ENCODE data around the gene C2orf81. TPM values are rescaled to one million over a fixed set of nuclear protein-coding genes. Genes with fewer than 3 reads are reported as not detected.
"Not testable (repeated sequence)": the region's sequence is repeated elsewhere in the genome, so short reads cannot be mapped to it uniquely, and the experiment has no call there.

C2orf81 gene
- 1 to 10 TPM in 5 of 6 experiments, under 1 TPM in 1; 0.53 to 2.3 (median 1.4) TPM for total RNA-seq (2021; fragmentation: NEBNext Ultra II Directional; extraction: Animal tissue kit (Norgen Biotek cat#: 25700))
- long read RNA-seq, partial matches to known transcripts = 0 of 3 reads
- long read RNA-seq, other reads (novel, unspliced or antisense) = 0 of 3 reads

DNA sequence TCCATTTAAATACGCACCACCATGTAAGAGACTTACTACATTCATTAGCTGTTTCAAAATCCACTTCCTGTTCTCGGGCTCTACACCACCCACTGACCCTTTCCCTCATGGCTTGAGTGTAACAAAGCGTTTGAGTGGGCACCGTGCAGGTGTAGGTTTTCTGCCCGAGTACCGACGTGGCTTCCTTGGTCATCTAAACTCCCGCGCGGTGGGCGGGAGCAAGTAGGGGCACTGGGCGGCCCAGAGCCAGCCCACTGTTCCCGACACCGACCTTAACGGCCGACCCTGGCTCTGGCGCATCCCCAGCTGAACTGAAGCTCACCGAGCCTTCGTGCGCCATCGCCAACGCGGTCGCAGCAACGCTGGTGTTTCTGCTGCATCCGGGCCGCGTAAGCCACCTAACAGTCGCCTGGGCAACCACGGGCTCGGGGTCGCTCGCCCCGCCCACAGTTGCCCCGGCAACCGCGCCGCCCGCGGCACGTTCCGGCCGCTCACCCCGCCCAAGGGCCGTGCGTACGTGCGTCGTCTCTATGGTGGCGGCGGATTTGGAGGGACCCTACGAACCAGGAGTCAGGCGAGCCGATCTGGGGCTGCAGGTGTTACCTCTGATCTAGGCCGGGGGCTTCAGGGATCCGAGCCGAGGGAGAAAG lies at the start of gene C2orf81, which contains the start of gene WDR54:
C2orf81 (minus strand) TSS at position 399 of the 650 bp plus-strand sequence; CDS start at position 340, 59 bp downstream.
WDR54 (plus strand) TSS at position 510 of the 650 bp plus-strand sequence. CDS start 424 bp downstream, outside the sequence.
- H3K36me3 Mint-ChIP-seq (ENCODE audit: low read depth) = peaks cover 15% of the 10 kb centered on the region
- H3K4me1 Mint-ChIP-seq (ENCODE audit: low read depth) = peaks cover 41% of the 10 kb centered on the region
- H3K27me3 Mint-ChIP-seq (ENCODE audit: insufficient read depth) = no peaks in the 10 kb centered on the region; the same call in 1 of the 2 replicates
- H3K9me3 Mint-ChIP-seq = no peaks in the 10 kb centered on the region
- peak; percentile 87 for DNase-seq
- peak within 1 kb of the TSS; percentile 98 for H3K4me3 Mint-ChIP-seq
- H3K27ac Mint-ChIP-seq = peak within 1 kb of the TSS; percentile 98
- TF ChIP-seq CTCF (IDR thresholded peaks at IDR 0.05) = no peak

DNA sequence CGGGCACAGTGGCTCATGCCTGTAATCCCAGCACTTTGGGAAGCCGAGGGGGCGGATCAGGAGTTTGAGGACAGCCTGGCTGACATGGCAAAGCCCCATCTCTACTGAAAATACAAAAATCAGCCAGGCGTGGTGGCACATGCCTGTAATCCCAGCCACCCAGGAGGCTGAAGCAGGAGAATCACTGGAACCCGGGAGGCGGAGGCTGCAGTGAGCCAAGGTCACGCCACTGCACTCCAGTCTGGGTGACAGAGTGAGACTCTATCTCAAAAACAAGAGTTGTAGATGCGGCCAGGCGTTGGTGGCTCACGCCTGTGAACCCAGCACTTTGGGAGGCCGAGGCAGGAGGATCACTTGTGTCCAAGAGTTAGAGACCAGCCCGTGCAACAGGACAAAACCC lies 49.3 kb upstream of the C2orf81 start:
- peaks cover 42% of the 10 kb centered on the region for H3K36me3 Mint-ChIP-seq (ENCODE audit: low read depth)
- not testable (repeated sequence) for H3K9me3 Mint-ChIP-seq; DNase-seq; H3K27me3 Mint-ChIP-seq (ENCODE audit: insufficient read depth)
- H3K4me3 Mint-ChIP-seq = peak overlapping the region; percentile 72
- peaks cover 20% of the 10 kb centered on the region for H3K4me1 Mint-ChIP-seq (ENCODE audit: low read depth)
- H3K27ac Mint-ChIP-seq = peak overlapping the region; percentile 57

DNA sequence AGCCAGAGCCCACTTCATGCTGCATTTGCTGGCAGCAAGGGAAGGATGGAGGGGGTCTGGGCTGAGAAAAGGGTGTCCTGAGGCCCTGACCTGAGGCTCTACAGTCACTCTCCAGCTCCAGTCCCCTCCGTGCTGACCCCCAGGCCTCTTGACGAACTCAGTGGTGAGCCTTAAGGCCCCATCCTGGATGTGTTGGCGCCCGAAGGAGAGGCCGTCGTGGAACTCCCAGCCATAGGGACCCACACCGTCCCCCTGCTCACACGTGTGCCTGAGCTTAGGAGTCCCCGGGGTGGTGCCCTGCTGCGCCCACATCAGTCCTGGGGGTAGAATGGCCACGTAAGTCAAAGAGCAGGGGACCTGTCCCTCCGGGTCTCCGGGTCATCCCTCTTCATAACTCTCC lies 43.0 kb upstream of the C2orf81 start:
- Mint-ChIP-seq H3K27ac (peak overlapping the region; percentile 70), H3K9me3 (no peaks in the 10 kb centered on the region), H3K36me3 (ENCODE audit: low read depth) (peaks cover 17% of the 10 kb centered on the region), H3K4me1 (ENCODE audit: low read depth) (peaks cover 25% of the 10 kb centered on the region), H3K27me3 (ENCODE audit: insufficient read depth) (peaks cover 6% of the 10 kb centered on the region), H3K4me3 (peak overlapping the region; percentile 99)
- no peak for TF ChIP-seq CTCF (IDR thresholded peaks at IDR 0.05)
- DNase-seq = no peak

GRCh38 chr2:74462786-74463105 lies 41.3 kb upstream of the C2orf81 start:
- H3K4me3 Mint-ChIP-seq = peak overlapping the region; percentile 72; the same call in 1 of the 2 replicates
- no peak for TF ChIP-seq CTCF (IDR thresholded peaks at IDR 0.05)
- H3K4me1 Mint-ChIP-seq (ENCODE audit: low read depth) = peaks cover 28% of the 10 kb centered on the region
- peaks cover 17% of the 10 kb centered on the region for H3K36me3 Mint-ChIP-seq (ENCODE audit: low read depth)
- no peaks in the 10 kb centered on the region for H3K9me3 Mint-ChIP-seq
- no peak overlapping the region for H3K27ac Mint-ChIP-seq
- H3K27me3 Mint-ChIP-seq (ENCODE audit: insufficient read depth) = peaks cover 6% of the 10 kb centered on the region
- DNase-seq = no peak

DNA sequence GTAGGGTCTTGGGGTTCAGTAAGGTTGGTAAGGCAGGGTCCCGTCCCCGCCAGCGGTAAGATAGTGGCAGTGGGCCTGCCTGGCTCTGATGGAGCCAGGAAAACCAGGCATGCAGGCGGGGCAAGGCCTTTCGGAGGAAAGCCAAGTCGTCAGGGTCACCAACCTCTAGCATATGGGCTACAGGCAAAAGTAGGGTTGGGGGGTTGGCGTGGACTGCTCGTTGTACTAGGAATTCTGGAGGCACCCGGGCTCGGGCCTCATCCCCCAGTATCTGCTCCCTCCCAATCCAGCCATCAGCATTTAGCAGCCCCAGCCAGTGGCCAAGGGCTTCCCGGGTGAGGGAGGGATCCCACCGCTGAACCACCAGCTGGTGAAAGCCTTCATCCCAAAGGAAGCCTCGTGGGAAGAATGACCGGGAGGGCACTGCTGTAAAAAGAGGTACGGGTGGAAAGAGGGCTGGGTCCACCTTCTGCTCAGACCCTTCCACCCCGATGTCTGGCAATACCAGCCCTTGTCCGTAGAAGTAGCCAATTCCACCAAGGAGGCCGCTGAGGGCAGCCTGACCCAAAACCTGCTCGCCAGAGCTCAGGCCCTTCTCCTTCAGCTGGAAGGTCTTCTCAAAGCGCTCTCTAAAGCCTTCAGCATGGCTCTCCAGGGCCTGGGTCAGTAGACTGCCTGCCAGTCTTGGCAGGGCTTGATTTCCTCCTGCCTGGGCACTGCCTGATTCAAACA lies 40.8 kb upstream of the C2orf81 start:
- Mint-ChIP-seq H3K27me3 (ENCODE audit: insufficient read depth) (peaks cover 6% of the 10 kb centered on the region), H3K36me3 (ENCODE audit: low read depth) (peaks cover 17% of the 10 kb centered on the region), H3K27ac (no peak overlapping the region)

More for the DNA sequence above, 40.8 kb upstream of the C2orf81 start:
- Mint-ChIP-seq H3K4me1 (ENCODE audit: low read depth) (peaks cover 30% of the 10 kb centered on the region), H3K9me3 (no peaks in the 10 kb centered on the region), H3K4me3 (no peak overlapping the region)
- no peak for DNase-seq
- TF ChIP-seq CTCF (IDR thresholded peaks at IDR 0.05) = no peak
